Trophoblast cell (in vitro differentiated cells and primary cell): ENCODE data around the gene DDX28.

Source experiments
- DNase-seq, 2 donors: peaks; one replicate each; pipeline ENCODE4 v3.0.0-alpha.2; 2016
- H2AFZ ChIP-seq: 2 replicates; pipeline ENCODE4 v1.6.1; 2013; ENCODE audit warnings: low read length, moderate library complexity, mild to moderate bottlenecking; ENCODE audit not compliant: insufficient read depth, poor library complexity
- H2AK5ac ChIP-seq: 2 replicates; pipeline ENCODE4 v1.6.1; 2013; ENCODE audit warnings: mild to moderate bottlenecking, low read length
- H2BK120ac ChIP-seq: 2 replicates; pipeline ENCODE4 v1.6.1; 2013; ENCODE audit warnings: low read length, mild to moderate bottlenecking, moderate library complexity; ENCODE audit not compliant: insufficient read depth, poor library complexity
- H2BK12ac ChIP-seq: 2 replicates; pipeline ENCODE4 v1.6.1; 2013; ENCODE audit warnings: mild to moderate bottlenecking, low read length, moderate library complexity
- H2BK5ac ChIP-seq: 2 replicates; pipeline ENCODE4 v1.6.1; 2013; ENCODE audit warnings: low read length, low read depth, moderate library complexity, mild to moderate bottlenecking; ENCODE audit not compliant: poor library complexity
- H3K14ac ChIP-seq: 2 replicates; pipeline ENCODE4 v1.6.1; 2013; ENCODE audit warnings: mild to moderate bottlenecking, low read length
- H3K18ac ChIP-seq: 2 replicates; pipeline ENCODE4 v1.6.1; 2013; ENCODE audit warnings: mild to moderate bottlenecking, low read length
- H3K23ac ChIP-seq: 2 replicates; pipeline ENCODE4 v1.6.1; 2013; ENCODE audit warnings: low read length
- H3K27ac ChIP-seq: 2 replicates; pipeline ENCODE4 v1.5.1; 2013; ENCODE audit warnings: low read depth, mild to moderate bottlenecking, inconsistent platforms, low read length, moderate library complexity
- H3K27me3 ChIP-seq: 2 replicates; pipeline ENCODE4 v1.6.1; 2013; ENCODE audit warnings: inconsistent platforms, mild to moderate bottlenecking, low read length, moderate library complexity; ENCODE audit not compliant: insufficient read depth
- H3K36me3 ChIP-seq, 2 experiments: 1 replicate in 1 of 2; 2 replicates in 1 of 2; pipeline ENCODE4 v1.6.1; 2013; ENCODE audit warnings: low read length in 2 of 2, mild to moderate bottlenecking in 2 of 2, moderate library complexity in 1 of 2; ENCODE audit not compliant: insufficient read depth in 2 of 2, control insufficient read depth in 1 of 2
- H3K4ac ChIP-seq: 2 replicates; pipeline ENCODE4 v1.6.1; 2013; ENCODE audit warnings: low read depth, mild to moderate bottlenecking, low read length, moderate library complexity
- H3K4me1 ChIP-seq, 2 experiments: 1 replicate in 1 of 2; 2 replicates in 1 of 2; pipeline ENCODE4 v1.6.1; 2013; ENCODE audit warnings: low read length in 2 of 2, mild to moderate bottlenecking in 2 of 2, moderate library complexity in 1 of 2; ENCODE audit not compliant: insufficient read depth in 2 of 2, control insufficient read depth in 1 of 2
- H3K4me2 ChIP-seq: 2 replicates; pipeline ENCODE4 v1.6.1; 2013; ENCODE audit warnings: inconsistent platforms, mild to moderate bottlenecking, low read length, moderate library complexity
- H3K4me3 ChIP-seq: 2 replicates; pipeline ENCODE4 v1.5.1; 2013; ENCODE audit warnings: mild to moderate bottlenecking, low read depth, low read length, inconsistent platforms
- H3K79me1 ChIP-seq: one replicate; pipeline ENCODE4 v1.6.1; 2013; ENCODE audit warnings: low read length
- H3K79me2 ChIP-seq: 2 replicates; pipeline ENCODE4 v1.6.1; 2013; ENCODE audit warnings: low read length, mild to moderate bottlenecking; ENCODE audit not compliant: control insufficient read depth, insufficient read depth, poor library complexity
- H3K9ac ChIP-seq: 2 replicates; pipeline ENCODE4 v1.6.1; 2013; ENCODE audit warnings: mild to moderate bottlenecking, low read length
- H3K9me3 ChIP-seq: 2 replicates; pipeline ENCODE4 v1.6.1; 2013; ENCODE audit warnings: low read depth, mild to moderate bottlenecking, control low read depth, inconsistent platforms, low read length; ENCODE audit not compliant: insufficient read depth
- H4K12ac ChIP-seq: 2 replicates; pipeline ENCODE4 v1.6.1; 2013; ENCODE audit warnings: low read depth, mild to moderate bottlenecking, low read length, moderate library complexity
- H4K8ac ChIP-seq: 2 replicates; pipeline ENCODE4 v1.6.1; 2013; ENCODE audit warnings: low read depth, mild to moderate bottlenecking, low read length, moderate library complexity
- H4K91ac ChIP-seq: one replicate; pipeline ENCODE4 v1.6.1; 2013; ENCODE audit warnings: low read depth, mild to moderate bottlenecking, low read length, moderate library complexity
- WGBS: extraction: QIAGEN DNeasy Blood & Tissue Kit; methylation state at CpG from one replicate; pipeline ENCODE4 v1.1.7; 2013; ENCODE audit warnings: missing lambda C conversion rate; ENCODE audit not compliant: insufficient read length, insufficient coverage; ENCODE audit errors: extremely low coverage; 5-methylcytosine and 5-hydroxymethylcytosine counted together

Gene DDX28

GRCh38 chr16:68028996-68029395, 6.0 kb upstream of the DDX28 start:
- Histone ChIP-seq H3K23ac (no peak overlapping the region), H4K12ac (no peak overlapping the region), H3K79me2 (no peaks in the 10 kb centered on the region)

GRCh38 chr16:68022278-68022727, 729 bp downstream of the DDX28 start:
- Histone ChIP-seq H3K4ac (peak overlapping the region; percentile 71), H2BK5ac (peak overlapping the region; percentile 50), H3K4me3 (peak overlapping the region; percentile 97), H3K79me2 (peaks cover 10% of the 10 kb centered on the region), H3K14ac (peak overlapping the region; percentile 94), H3K79me1 (peaks cover 11% of the 10 kb centered on the region), H3K9ac (peak overlapping the region; percentile 94), H3K4me1 (peaks cover 9 to 10% of the 10 kb centered on the region in 2 experiments), H3K9me3 (no peaks in the 10 kb centered on the region), H2AFZ (peak overlapping the region; percentile 99), H4K91ac (peak overlapping the region; percentile 86), H3K18ac (peak overlapping the region; percentile 91), H2AK5ac (peak overlapping the region; percentile 75), H2BK120ac (peak overlapping the region; percentile 79), H4K8ac (peak overlapping the region; percentile 99), H3K27ac (peak overlapping the region; percentile 33), H3K23ac (no peak overlapping the region), H3K36me3 (peaks cover 3 to 7% of the 10 kb centered on the region in 2 experiments), H2BK12ac (no peak overlapping the region), H4K12ac (peak overlapping the region; percentile 85), H3K4me2 (peak overlapping the region; percentile 97), H3K27me3 (no peaks in the 10 kb centered on the region)
- no peak for DNase-seq
- no CpG with 5 or more reads among the region's 19 CpGs for WGBS

More at GRCh38 chr16:68028996-68029395, 6.0 kb upstream of the DDX28 start:
- Histone ChIP-seq H3K9ac (no peak overlapping the region), H3K36me3 (peaks cover 0 to 3% of the 10 kb centered on the region in 2 experiments), H2BK5ac (no peak overlapping the region), H2BK12ac (no peak overlapping the region), H3K18ac (no peak overlapping the region), H3K4me3 (no peak overlapping the region), H2AK5ac (no peak overlapping the region), H4K8ac (no peak overlapping the region), H3K27ac (no peak overlapping the region), H3K9me3 (no peaks in the 10 kb centered on the region), H2BK120ac (no peak overlapping the region), H3K4me1 (no peaks in the 10 kb centered on the region), H2AFZ (no peak overlapping the region), H3K4ac (no peak overlapping the region), H3K14ac (no peak overlapping the region), H4K91ac (no peak overlapping the region), H3K79me1 (no peaks in the 10 kb centered on the region), H3K27me3 (no peaks in the 10 kb centered on the region), H3K4me2 (no peak overlapping the region)
- no peak for DNase-seq
- WGBS: no CpG with 5 or more reads among the region's 3 CpGs

- H2BK5ac ChIP-seq: no peak overlapping the region
- no peak for DNase-seq
- H2AFZ ChIP-seq: no peak overlapping the region
- H3K79me1 ChIP-seq: peaks cover 11% of the 10 kb centered on the region
- no peak overlapping the region for H3K4ac ChIP-seq
- H3K23ac ChIP-seq: no peak overlapping the region
- no peak overlapping the region for H2BK12ac ChIP-seq
- H3K4me2 ChIP-seq: peak overlapping the region; percentile 97
- H2BK120ac ChIP-seq: no peak overlapping the region
- H4K8ac ChIP-seq: peak overlapping the region; percentile 7
- H3K4me1 ChIP-seq: peaks cover 9 to 10% of the 10 kb centered on the region in 2 experiments
- H3K18ac ChIP-seq: peak overlapping the region; percentile 40
- H4K91ac ChIP-seq: no peak overlapping the region
- H3K27ac ChIP-seq: no peak overlapping the region
- no peak overlapping the region for H3K9ac ChIP-seq
- H2AK5ac ChIP-seq: no peak overlapping the region
- WGBS: no CpG with 5 or more reads among the region's 10 CpGs
- H3K4me3 ChIP-seq: no peak overlapping the region
- H3K79me2 ChIP-seq: peaks cover 10% of the 10 kb centered on the region
- no peaks in the 10 kb centered on the region for H3K27me3 ChIP-seq
- H4K12ac ChIP-seq: no peak overlapping the region
- H3K9me3 ChIP-seq: no peaks in the 10 kb centered on the region
- H3K36me3 ChIP-seq: peaks cover 3 to 7% of the 10 kb centered on the region in 2 experiments
- no peak overlapping the region for H3K14ac ChIP-seq
Measured at GRCh38 chr16:68021490-68021889, 1.5 kb downstream of the DDX28 start.

GRCh38 chr16:68019167-68019680, 3.8 kb downstream of the DDX28 start:
- no peak overlapping the region for H2AFZ ChIP-seq
- no peak overlapping the region for H3K23ac ChIP-seq
- H2AK5ac ChIP-seq: no peak overlapping the region
- H4K8ac ChIP-seq: no peak overlapping the region
- H3K79me1 ChIP-seq: peaks cover 11% of the 10 kb centered on the region
- no peak for DNase-seq
- no peak overlapping the region for H4K91ac ChIP-seq
- no peak overlapping the region for H3K4ac ChIP-seq
- H3K36me3 ChIP-seq: peaks cover 3 to 5% of the 10 kb centered on the region in 2 experiments
- no peak overlapping the region for H3K18ac ChIP-seq
- H3K4me3 ChIP-seq: no peak overlapping the region
- peaks cover 10 to 11% of the 10 kb centered on the region in 2 experiments for H3K4me1 ChIP-seq
- no peak overlapping the region for H2BK120ac ChIP-seq
- H3K27ac ChIP-seq: no peak overlapping the region
- no peak overlapping the region for H2BK12ac ChIP-seq
- no peaks in the 10 kb centered on the region for H3K27me3 ChIP-seq
- no peak overlapping the region for H3K9ac ChIP-seq
- no peak overlapping the region for H2BK5ac ChIP-seq
- peaks cover 10% of the 10 kb centered on the region for H3K79me2 ChIP-seq
- no peak overlapping the region for H3K4me2 ChIP-seq
- no peak overlapping the region for H4K12ac ChIP-seq
- H3K14ac ChIP-seq: no peak overlapping the region
- H3K9me3 ChIP-seq: no peaks in the 10 kb centered on the region
- WGBS: no CpG with 5 or more reads among the region's 8 CpGs
